GM23248 (cell line): ENCODE measurements around the gene ADAM8. TPM values are rescaled to one million over a fixed set of nuclear protein-coding genes. Genes with fewer than 3 reads are reported as not detected.

ENCODE experiments used
- DNase-seq: peaks from one replicate; pipeline ENCODE4 v3.0.0-alpha.2; 2015
- H2AFZ ChIP-seq: fragments of 200-600 bp; sonication (generic); 2 replicates; pipeline ENCODE4 v1.6.1; 2016; ENCODE audit warnings: antibody characterized with exemption
- H3F3A ChIP-seq: fragments of 200-600 bp; sonication (generic); 2 replicates; pipeline ENCODE4 v1.6.1; 2016; ENCODE audit warnings: mild to moderate bottlenecking, antibody characterized with exemption, mixed run types; ENCODE audit not compliant: insufficient read depth
- H3K27ac ChIP-seq: fragments of 200-600 bp; sonication (generic); 2 replicates; pipeline ENCODE4 v1.5.1; 2016; ENCODE audit warnings: mild to moderate bottlenecking
- H3K27me3 ChIP-seq: fragments of 200-600 bp; sonication (generic); replicated peaks from 2 replicates; pipeline ENCODE4 v1.6.1; 2016; ENCODE audit warnings: mild to moderate bottlenecking; ENCODE audit not compliant: insufficient read depth
- H3K36me3 ChIP-seq: fragments of 200-600 bp; sonication (generic); 2 replicates; pipeline ENCODE4 v1.6.1; 2016; ENCODE audit warnings: low read depth, mild to moderate bottlenecking
- H3K4me1 ChIP-seq: fragments of 200-600 bp; sonication (generic); 2 replicates; pipeline ENCODE4 v1.6.1; 2016; ENCODE audit warnings: mild to moderate bottlenecking; ENCODE audit not compliant: insufficient read depth
- H3K4me2 ChIP-seq: fragments of 200-600 bp; sonication (generic); one replicate; pipeline ENCODE4 v1.6.1; 2016; ENCODE audit warnings: mild to moderate bottlenecking; ENCODE audit not compliant: unreplicated experiment
- H3K4me3 ChIP-seq: fragments of 200-600 bp; sonication (generic); 2 replicates; pipeline ENCODE4 v1.5.1; 2016; ENCODE audit warnings: mild to moderate bottlenecking
- H3K79me2 ChIP-seq: fragments of 200-600 bp; sonication (generic); 2 replicates; pipeline ENCODE4 v1.6.1; 2016; ENCODE audit warnings: mild to moderate bottlenecking; ENCODE audit not compliant: insufficient read depth
- H3K9ac ChIP-seq: fragments of 200-600 bp; sonication (generic); 2 replicates; pipeline ENCODE4 v1.6.1; 2016; ENCODE audit warnings: mild to moderate bottlenecking
- H3K9me2 ChIP-seq: fragments of 200-600 bp; sonication (generic); 2 replicates; pipeline ENCODE4 v1.6.1; 2016; ENCODE audit warnings: mixed run types, mild to moderate bottlenecking, moderate library complexity; ENCODE audit not compliant: insufficient read depth
- H3K9me3 ChIP-seq: fragments of 200-600 bp; sonication (generic); one replicate; pipeline ENCODE4 v1.6.1; 2017; ENCODE audit warnings: low read depth
- H4K20me1 ChIP-seq: fragments of 200-600 bp; sonication (generic); 2 replicates; pipeline ENCODE4 v1.6.0; 2016; ENCODE audit not compliant: insufficient read depth
- EZH2 ChIP-seq: fragments of 200-600 bp; sonication (generic); IDR thresholded peaks from 2 replicates; pipeline ENCODE4 v1.6.1; 2018; ENCODE audit warnings: antibody characterized with exemption, mild to moderate bottlenecking; ENCODE audit not compliant: insufficient read depth, poor library complexity, severe bottlenecking
- EZH2phosphoT487 ChIP-seq: fragments of 200-600 bp; sonication (generic); IDR thresholded peaks from 2 replicates; pipeline ENCODE4 v1.6.1; 2018; ENCODE audit warnings: antibody characterized with exemption, moderate library complexity, mild to moderate bottlenecking, low read depth; ENCODE audit not compliant: insufficient read depth
- WGBS, 2 experiments: methylation state at CpG; one replicate each; pipeline ENCODE4 v1.1.6; 2015 to 2017; ENCODE audit warnings: low lambda C conversion rate in 2 of 2, low coverage in 1 of 2; ENCODE audit errors: missing lambda C conversion rate in 2 of 2; 5-methylcytosine and 5-hydroxymethylcytosine counted together
- in situ Hi-C: fragments of 300-500 bp; cut with MboI; formaldehyde crosslinking; loops from 2 replicates; pipeline ENCODE4 v1.15.0; 2020
- polyA plus RNA-seq: library from polyadenylated mRNA; unstranded; fragments of >200 nt; fragmentation: Nextera tagmentation; extraction: Ambion mirVana; gene quantifications from 2 replicates; pipeline ENCODE4 v1.2.1, GENCODE V29; 2016
- total RNA-seq: library from RNA; depleted of rRNA; stranded (reverse); fragments of >200 nt; shearing (Covaris generic); gene quantifications from 2 replicates; pipeline ENCODE4 v1.2.3, GENCODE V29; 2014

ADAM8 gene
- total and polyA plus RNA-seq, 2 experiments from 2014 or later = 0.76 TPM; not detected in 1

GRCh38 chr10:133289761-133290160 lies 13.1 kb upstream of the ADAM8 start:
- Histone ChIP-seq H3K4me3 (no peak overlapping the region), H3K36me3 (peaks cover 19% of the 10 kb centered on the region; the same call in 1 of the 2 replicates), H2AFZ (no peak overlapping the region), H3K4me1 (peaks cover 13% of the 10 kb centered on the region), H3K79me2 (peaks cover 4% of the 10 kb centered on the region; the same call in 1 of the 2 replicates), H4K20me1 (peaks cover 3% of the 10 kb centered on the region; the same call in 1 of the 2 replicates), H3K9ac (no peak overlapping the region), H3K4me2 (no peak overlapping the region), H3K9me3 (no peaks in the 10 kb centered on the region), H3K9me2 (no peaks in the 10 kb centered on the region), H3F3A (peaks cover 7% of the 10 kb centered on the region; the same call in 1 of the 2 replicates), H3K27me3 (no peaks in the 10 kb centered on the region), H3K27ac (no peak overlapping the region)
- DNase-seq = no peak
- in situ Hi-C loops = no loop called here
- TF ChIP-seq EZH2phosphoT487 (no peak), EZH2 (no peak)
- 94 to 95% methylated on average over 24 of the region's 24 CpGs for WGBS, 2 experiments

GRCh38 chr10:133287832-133288500 lies 11.3 kb upstream of the ADAM8 start:
- no peak overlapping the region for H3K27ac ChIP-seq
- no peak overlapping the region for H3K4me2 ChIP-seq
- no peak for DNase-seq
- H3F3A ChIP-seq = no peaks in the 10 kb centered on the region; the same call in 1 of the 2 replicates
- H3K9ac ChIP-seq = no peak overlapping the region
- TF ChIP-seq EZH2phosphoT487 (no peak), EZH2 (no peak)
- no peak overlapping the region for H2AFZ ChIP-seq
- peaks cover 3% of the 10 kb centered on the region; the same call in 1 of the 2 replicates for H4K20me1 ChIP-seq
- peaks cover 4% of the 10 kb centered on the region; the same call in 1 of the 2 replicates for H3K79me2 ChIP-seq
- WGBS, 2 experiments = 92 to 93% methylated on average over 31 to 45 of the region's 46 CpGs
- peaks cover 6% of the 10 kb centered on the region for H3K4me1 ChIP-seq
- H3K36me3 ChIP-seq = peaks cover 22% of the 10 kb centered on the region; the same call in 1 of the 2 replicates
- H3K4me3 ChIP-seq = no peak overlapping the region
- H3K9me3 ChIP-seq = no peaks in the 10 kb centered on the region
- H3K27me3 ChIP-seq = no peaks in the 10 kb centered on the region
- in situ Hi-C loops = no loop called here
- no peaks in the 10 kb centered on the region for H3K9me2 ChIP-seq

GRCh38 chr10:133286366-133286765 lies 9.7 kb upstream of the ADAM8 start:
- in situ Hi-C loops = no loop called here

GRCh38 chr10:133285217-133285616 lies 8.5 kb upstream of the ADAM8 start:
- H3K36me3 ChIP-seq = peaks cover 22% of the 10 kb centered on the region; the same call in 1 of the 2 replicates
- no peaks in the 10 kb centered on the region for H3F3A ChIP-seq
- in situ Hi-C loops = no loop called here
- H3K4me1 ChIP-seq = no peaks in the 10 kb centered on the region
- H2AFZ ChIP-seq = no peak overlapping the region
- H3K9ac ChIP-seq = no peak overlapping the region
- DNase-seq = no peak
- no peak overlapping the region for H3K4me3 ChIP-seq
- H3K27me3 ChIP-seq = no peaks in the 10 kb centered on the region
- peaks cover 3% of the 10 kb centered on the region; the same call in 1 of the 2 replicates for H4K20me1 ChIP-seq
- H3K9me2 ChIP-seq = no peaks in the 10 kb centered on the region
- H3K27ac ChIP-seq = no peak overlapping the region
- peaks cover 4% of the 10 kb centered on the region; the same call in 1 of the 2 replicates for H3K79me2 ChIP-seq
- TF ChIP-seq EZH2phosphoT487 (no peak), EZH2 (no peak)
- no peak overlapping the region for H3K4me2 ChIP-seq
- WGBS, 2 experiments = 90 to 92% methylated on average over 33 to 36 of the region's 36 CpGs
- no peaks in the 10 kb centered on the region for H3K9me3 ChIP-seq

More at GRCh38 chr10:133286366-133286765, 9.7 kb upstream of the ADAM8 start:
- no peaks in the 10 kb centered on the region for H3F3A ChIP-seq
- H3K79me2 ChIP-seq = peaks cover 4% of the 10 kb centered on the region; the same call in 1 of the 2 replicates
- peaks cover 3% of the 10 kb centered on the region; the same call in 1 of the 2 replicates for H4K20me1 ChIP-seq
- H3K36me3 ChIP-seq = peaks cover 22% of the 10 kb centered on the region; the same call in 1 of the 2 replicates
- no peak overlapping the region for H3K27ac ChIP-seq
- WGBS, 2 experiments = 90 to 91% methylated on average over 18 of the region's 18 CpGs
- no peaks in the 10 kb centered on the region for H3K4me1 ChIP-seq
- DNase-seq = no peak
- no peak for TF ChIP-seq EZH2phosphoT487
- TF ChIP-seq EZH2 = no peak
- no peak overlapping the region for H3K4me3 ChIP-seq
- H3K27me3 ChIP-seq = no peaks in the 10 kb centered on the region
- no peaks in the 10 kb centered on the region for H3K9me3 ChIP-seq
- H2AFZ ChIP-seq = no peak overlapping the region
- no peaks in the 10 kb centered on the region for H3K9me2 ChIP-seq
- no peak overlapping the region for H3K9ac ChIP-seq
- H3K4me2 ChIP-seq = no peak overlapping the region
